H9 (cell line): ENCODE results near the gene CAPN5. TPM values are rescaled to one million over a fixed set of nuclear protein-coding genes. Genes with fewer than 3 reads are reported as not detected.

Experiments used
- DNase-seq: peaks from one replicate; pipeline ENCODE4 v3.0.0-alpha.2; 2017
- H2AFZ ChIP-seq: one replicate; pipeline ENCODE4 v1.6.1; 2013; ENCODE audit warnings: mild to moderate bottlenecking, low read length, control low read depth, moderate library complexity
- H2AK5ac ChIP-seq: 2 replicates; pipeline ENCODE4 v1.6.1; 2013; ENCODE audit warnings: low read length, control low read depth, mixed read lengths; ENCODE audit not compliant: insufficient read length
- H2BK120ac ChIP-seq: one replicate; pipeline ENCODE4 v1.6.1; 2013; ENCODE audit warnings: low read depth, mild to moderate bottlenecking, low read length, control low read depth, inconsistent platforms; ENCODE audit not compliant: poor library complexity, severe bottlenecking
- H2BK12ac ChIP-seq: 2 replicates; pipeline ENCODE4 v1.6.1; 2013; ENCODE audit warnings: low read length, control low read depth, mixed read lengths, low read depth; ENCODE audit not compliant: insufficient read length
- H2BK15ac ChIP-seq: 2 replicates; pipeline ENCODE4 v1.6.1; 2013; ENCODE audit warnings: low read depth, low read length, control low read depth
- H2BK20ac ChIP-seq: one replicate; pipeline ENCODE4 v1.6.1; 2013; ENCODE audit warnings: low read depth, mild to moderate bottlenecking, low read length, control low read depth, inconsistent platforms; ENCODE audit not compliant: poor library complexity, severe bottlenecking
- H2BK5ac ChIP-seq: 2 replicates; pipeline ENCODE4 v1.6.1; 2013; ENCODE audit warnings: low read length, control low read depth, mixed read lengths; ENCODE audit not compliant: insufficient read length
- H3K14ac ChIP-seq: 2 replicates; pipeline ENCODE4 v1.6.1; 2013; ENCODE audit warnings: low read length, control low read depth; ENCODE audit not compliant: insufficient read depth
- H3K18ac ChIP-seq: 2 replicates; pipeline ENCODE4 v1.6.1; 2013; ENCODE audit warnings: low read depth, mild to moderate bottlenecking, mixed read lengths, low read length, control low read depth; ENCODE audit not compliant: insufficient read length
- H3K23ac ChIP-seq: 2 replicates; pipeline ENCODE4 v1.6.1; 2013; ENCODE audit warnings: low read length, control low read depth, mixed read lengths, low read depth; ENCODE audit not compliant: insufficient read length
- H3K23me2 ChIP-seq: 2 replicates; pipeline ENCODE4 v1.6.1; 2013; ENCODE audit warnings: low read depth, mild to moderate bottlenecking, mixed read lengths, low read length, control low read depth; ENCODE audit not compliant: insufficient read length, poor library complexity, severe bottlenecking
- H3K27ac ChIP-seq: 2 replicates; pipeline ENCODE4 v1.5.1; 2013; ENCODE audit warnings: low read length, control low read depth, mixed read lengths, low read depth; ENCODE audit not compliant: insufficient read length
- H3K27me3 ChIP-seq: 2 replicates; pipeline ENCODE4 v1.6.1; 2013; ENCODE audit warnings: low read length, control low read depth, inconsistent platforms; ENCODE audit not compliant: insufficient read depth
- H3K4ac ChIP-seq: 2 replicates; pipeline ENCODE4 v1.6.1; 2013; ENCODE audit warnings: low read depth, mild to moderate bottlenecking, control low read depth, inconsistent platforms, low read length, moderate library complexity
- H3K4me1 ChIP-seq: 2 replicates; pipeline ENCODE4 v1.6.1; 2013; ENCODE audit warnings: low read length, control low read depth, inconsistent platforms; ENCODE audit not compliant: insufficient read depth
- H3K4me2 ChIP-seq: 2 replicates; pipeline ENCODE4 v1.6.1; 2013; ENCODE audit warnings: low read length, control low read depth, mixed read lengths; ENCODE audit not compliant: insufficient read length, insufficient read depth
- H3K56ac ChIP-seq: 2 replicates; pipeline ENCODE4 v1.6.1; 2013; ENCODE audit warnings: low read depth, mild to moderate bottlenecking, mixed read lengths, low read length, control low read depth; ENCODE audit not compliant: insufficient read length
- H3K79me1 ChIP-seq: 2 replicates; pipeline ENCODE4 v1.6.1; 2013; ENCODE audit warnings: low read depth, mild to moderate bottlenecking, moderate library complexity, low read length, control low read depth, inconsistent platforms; ENCODE audit not compliant: insufficient read depth, poor library complexity, severe bottlenecking
- H3K79me2 ChIP-seq: 2 replicates; pipeline ENCODE4 v1.6.1; 2013; ENCODE audit warnings: low read length, control low read depth, inconsistent platforms; ENCODE audit not compliant: insufficient read depth
- H3K9ac ChIP-seq: 2 replicates; pipeline ENCODE4 v1.6.1; 2013; ENCODE audit warnings: low read length, control low read depth, mixed read lengths; ENCODE audit not compliant: insufficient read length; ENCODE audit errors: extremely low read depth
- H3K9me3 ChIP-seq: one replicate; pipeline ENCODE4 v1.6.1; 2013; ENCODE audit warnings: low read depth, low read length, inconsistent platforms; ENCODE audit not compliant: control insufficient read depth
- H3T11ph ChIP-seq: one replicate; pipeline ENCODE4 v1.6.1; 2013; ENCODE audit warnings: mild to moderate bottlenecking, low read length, control low read depth, inconsistent platforms
- H4K20me1 ChIP-seq: one replicate; pipeline ENCODE4 v1.6.1; 2013; ENCODE audit not compliant: control insufficient read depth, insufficient read length, insufficient read depth
- H4K5ac ChIP-seq: 2 replicates; pipeline ENCODE4 v1.6.1; 2013; ENCODE audit warnings: low read depth, mild to moderate bottlenecking, mixed read lengths, low read length, control low read depth; ENCODE audit not compliant: insufficient read length
- H4K8ac ChIP-seq: replicated peaks from 2 replicates; pipeline ENCODE4 v1.6.1; 2013; ENCODE audit warnings: low read length, control low read depth, mixed read lengths, low read depth; ENCODE audit not compliant: insufficient read length
- H4K91ac ChIP-seq: 2 replicates; pipeline ENCODE4 v1.6.1; 2013; ENCODE audit warnings: low read depth, mild to moderate bottlenecking, moderate library complexity, mixed read lengths, low read length, control low read depth; ENCODE audit not compliant: insufficient read length
- H3K27ac Mint-ChIP-seq, 3 experiments: 2 replicates in 2 of 3; 3 replicates in 1 of 3; pipeline ENCODE4 v1.8.0; 2020 to 2021; ENCODE audit warnings: mixed read lengths in 3 of 3, mild to moderate bottlenecking in 1 of 3, moderate library complexity in 1 of 3
- H3K27me3 Mint-ChIP-seq: 2 replicates; pipeline ENCODE4 v1.8.0; 2021; ENCODE audit warnings: low read depth, mild to moderate bottlenecking, moderate library complexity, mixed read lengths
- H3K36me3 Mint-ChIP-seq, 3 experiments: 2 replicates in 2 of 3; 3 replicates in 1 of 3; pipeline ENCODE4 v1.8.0; 2020 to 2021; ENCODE audit warnings: low read depth in 3 of 3, mixed read lengths in 3 of 3; ENCODE audit not compliant: insufficient read depth in 1 of 3
- H3K4me1 Mint-ChIP-seq, 2 experiments: 2 replicates each; pipeline ENCODE4 v1.8.0; 2020; ENCODE audit warnings: mixed read lengths in 2 of 2
- H3K4me3 Mint-ChIP-seq, 2 experiments: 2 replicates in 1 of 2; 3 replicates in 1 of 2; pipeline ENCODE4 v1.8.0; 2020 to 2021; ENCODE audit warnings: mild to moderate bottlenecking in 2 of 2, mixed read lengths in 2 of 2, moderate library complexity in 1 of 2
- H3K9me3 Mint-ChIP-seq, 2 experiments: 2 replicates in 1 of 2; 3 replicates in 1 of 2; pipeline ENCODE4 v1.8.0; 2020; ENCODE audit warnings: mild to moderate bottlenecking in 2 of 2, mixed read lengths in 2 of 2, moderate library complexity in 1 of 2
- WGBS: extraction: QIAGEN DNeasy Blood & Tissue Kit; methylation state at CpG from one replicate; pipeline ENCODE4 v1.1.7; 2013; ENCODE audit warnings: missing lambda C conversion rate, low lambda C conversion rate, mixed read lengths; ENCODE audit not compliant: insufficient read length; ENCODE audit errors: extremely low coverage; 5-methylcytosine and 5-hydroxymethylcytosine counted together
- total RNA-seq: library from RNA; stranded (reverse); gene quantifications from 2 replicates; pipeline ENCODE4 v1.2.1, GENCODE V29; 2021
- TF ChIP-seq, protein P1 (sequence below): fragments of 200-600 bp; sonication (generic); conservative IDR thresholded peaks from 3 replicates; pipeline ENCODE4 v1.8.0; 2021; ENCODE audit warnings: antibody characterized with exemption, mild to moderate bottlenecking

The CAPN5 gene
- total RNA-seq, 1 experiment from 2014 or later: 16.7 TPM

- peak overlapping the region in 1 of 3 experiments; percentile 49; a peak in 2 of 7 replicates for H3K27ac Mint-ChIP-seq
These were observed 29.1 kb downstream of the CAPN5 start for GRCh38 chr11:77095551-77096490.

More at GRCh38 chr11:77095551-77096490, 29.1 kb downstream of the CAPN5 start:
- H3K14ac ChIP-seq: no peak overlapping the region; the same call in 1 of the 2 replicates
- H4K20me1 ChIP-seq: no peaks in the 10 kb centered on the region
- H3K23me2 ChIP-seq: no peaks in the 10 kb centered on the region
- no peak overlapping the region for H3T11ph ChIP-seq
- H2BK5ac ChIP-seq: no peak overlapping the region
- no peak overlapping the region for H3K27ac ChIP-seq
- no peak overlapping the region for H2BK20ac ChIP-seq
- TF ChIP-seq, protein P1, sequence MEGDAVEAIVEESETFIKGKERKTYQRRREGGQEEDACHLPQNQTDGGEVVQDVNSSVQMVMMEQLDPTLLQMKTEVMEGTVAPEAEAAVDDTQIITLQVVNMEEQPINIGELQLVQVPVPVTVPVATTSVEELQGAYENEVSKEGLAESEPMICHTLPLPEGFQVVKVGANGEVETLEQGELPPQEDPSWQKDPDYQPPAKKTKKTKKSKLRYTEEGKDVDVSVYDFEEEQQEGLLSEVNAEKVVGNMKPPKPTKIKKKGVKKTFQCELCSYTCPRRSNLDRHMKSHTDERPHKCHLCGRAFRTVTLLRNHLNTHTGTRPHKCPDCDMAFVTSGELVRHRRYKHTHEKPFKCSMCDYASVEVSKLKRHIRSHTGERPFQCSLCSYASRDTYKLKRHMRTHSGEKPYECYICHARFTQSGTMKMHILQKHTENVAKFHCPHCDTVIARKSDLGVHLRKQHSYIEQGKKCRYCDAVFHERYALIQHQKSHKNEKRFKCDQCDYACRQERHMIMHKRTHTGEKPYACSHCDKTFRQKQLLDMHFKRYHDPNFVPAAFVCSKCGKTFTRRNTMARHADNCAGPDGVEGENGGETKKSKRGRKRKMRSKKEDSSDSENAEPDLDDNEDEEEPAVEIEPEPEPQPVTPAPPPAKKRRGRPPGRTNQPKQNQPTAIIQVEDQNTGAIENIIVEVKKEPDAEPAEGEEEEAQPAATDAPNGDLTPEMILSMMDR: no peak
- H4K91ac ChIP-seq: no peak overlapping the region
- H3K4me2 ChIP-seq: no peak overlapping the region
- H2AFZ ChIP-seq: no peak overlapping the region
- DNase-seq: no peak
- no peak overlapping the region for H3K4me3 Mint-ChIP-seq
- no peaks in the 10 kb centered on the region for H3K79me1 ChIP-seq
- H3K9ac ChIP-seq: no peak overlapping the region
- H3K27me3 ChIP-seq: no peaks in the 10 kb centered on the region
- H3K9me3 Mint-ChIP-seq: peaks cover 2 to 5% of the 10 kb centered on the region in 2 experiments; a peak in 4 of 5 replicates
- no peak overlapping the region for H3K23ac ChIP-seq
- no peak overlapping the region for H4K5ac ChIP-seq
- no peak overlapping the region for H2BK15ac ChIP-seq
- no peaks in the 10 kb centered on the region for H3K27me3 Mint-ChIP-seq
- peaks cover 5 to 8% (median 8%) of the 10 kb centered on the region in 3 experiments; a peak in 6 of 7 replicates for H3K36me3 Mint-ChIP-seq
- no peak overlapping the region for H3K56ac ChIP-seq
- no peak overlapping the region for H4K8ac ChIP-seq
- peaks cover 3 to 15% of the 10 kb centered on the region in 2 experiments for H3K4me1 Mint-ChIP-seq
- H3K79me2 ChIP-seq: no peaks in the 10 kb centered on the region
- H3K4me1 ChIP-seq: no peaks in the 10 kb centered on the region
- H3K18ac ChIP-seq: no peak overlapping the region
- no peak overlapping the region for H2AK5ac ChIP-seq
- H3K4ac ChIP-seq: no peak overlapping the region
- WGBS: no CpG with 5 or more reads among the region's 21 CpGs
- H2BK12ac ChIP-seq: no peak overlapping the region
- no peak overlapping the region for H2BK120ac ChIP-seq
- no peaks in the 10 kb centered on the region for H3K9me3 ChIP-seq
